ENCODE data around the gene PPAT. TPM values are rescaled to one million over a fixed set of nuclear protein-coding genes. Genes with fewer than 3 reads are reported as not detected.

Gene PPAT
- polyA plus RNA-seq, 3 donors, result 0.83 to 1.5 (median 1.4) TPM

- intact Hi-C loops (cut with micrococcal nuclease), result loop anchor here in 1 of 2 donors (10.0 kb wide), 1 partner anchor 441 kb away; the partner anchor contains the start of gene REST
- H3K27me3 Mint-ChIP-seq (ENCODE audit: low read depth in 3 of 3), result no peaks in the 10 kb centered on the region
- no peak overlapping the region for H3K4me3 Mint-ChIP-seq
Measured at GRCh38 chr4:56463711-56464110, 28.3 kb upstream of the PPAT start.

GRCh38 chr4:56462157-56462556 is 26.7 kb upstream of the PPAT start:
- Histone ChIP-seq H3K27ac (ENCODE audit: low read depth in 1 of 2, low read length in 2 of 2) (no peak overlapping the region), H4K20me1 (ENCODE audit: insufficient read depth, low read length) (no peaks in the 10 kb centered on the region), H3K9me3 (replicated peaks in 1 of 2; ENCODE audit: control insufficient read depth in 1 of 2, insufficient read depth in 1 of 2, low read length in 2 of 2) (no peaks in the 10 kb centered on the region), H3K4me3 (replicated peaks in 1 of 3; ENCODE audit: low read depth in 2 of 3, low read length in 3 of 3) (no peak overlapping the region), H3K9ac (ENCODE audit: insufficient read depth, low read length, poor library complexity, severe bottlenecking) (no peak overlapping the region), H3K27me3 (ENCODE audit: control insufficient read depth in 2 of 2, insufficient read depth in 2 of 2, low read length in 2 of 2) (no peaks in the 10 kb centered on the region), H3K4me1 (ENCODE audit: control insufficient read depth in 1 of 2, insufficient read depth in 2 of 2, low read length in 2 of 2) (peaks cover 16 to 19% of the 10 kb centered on the region in 2 donors), H3K4me2 (replicated peaks; ENCODE audit: extremely low read depth, low read length, poor library complexity, severe bottlenecking) (no peak overlapping the region), H2AFZ (ENCODE audit: insufficient read depth, low read depth, low read length, poor library complexity, severe bottlenecking) (no peak overlapping the region), H3K36me3 (replicated peaks in 1 of 2; ENCODE audit: control insufficient read depth in 1 of 2, insufficient read depth in 2 of 2, low read length in 2 of 2) (peaks cover 19 to 63% of the 10 kb centered on the region in 2 donors), H3K79me2 (ENCODE audit: insufficient read depth, low read length) (peaks cover 39% of the 10 kb centered on the region)
- TF ChIP-seq CTCF (IDR thresholded peaks at IDR 0.05), result no peak
- Mint-ChIP-seq H3K27me3 (ENCODE audit: low read depth in 3 of 3) (no peaks in the 10 kb centered on the region), H3K27ac (peak overlapping the region in 1 of 7 donors; percentile 0), H3K4me3 (no peak overlapping the region), H3K9me3 (no peaks in the 10 kb centered on the region), H3K4me1 (peaks cover 27% of the 10 kb centered on the region), H3K36me3 (peaks cover 26 to 34% of the 10 kb centered on the region in 2 donors)
- DNase-seq, result no peak
- intact Hi-C loops (cut with micrococcal nuclease), result loop anchor here in 1 of 2 donors (10.0 kb wide), 1 partner anchor 443 kb away; the partner anchor contains the start of gene REST

More at GRCh38 chr4:56463711-56464110, 28.3 kb upstream of the PPAT start:
- no peaks in the 10 kb centered on the region for H3K9me3 ChIP-seq (replicated peaks in 1 of 2; ENCODE audit: control insufficient read depth in 1 of 2, insufficient read depth in 1 of 2, low read length in 2 of 2)
- peaks cover 3% of the 10 kb centered on the region for H4K20me1 ChIP-seq (ENCODE audit: insufficient read depth, low read length)
- H3K4me1 ChIP-seq (ENCODE audit: control insufficient read depth in 1 of 2, insufficient read depth in 2 of 2, low read length in 2 of 2), result peaks cover 23 to 29% of the 10 kb centered on the region in 2 donors
- no peak for DNase-seq
- H3K9me3 Mint-ChIP-seq, result no peaks in the 10 kb centered on the region
- H3K27me3 ChIP-seq (ENCODE audit: control insufficient read depth in 2 of 2, insufficient read depth in 2 of 2, low read length in 2 of 2), result no peaks in the 10 kb centered on the region
- H3K9ac ChIP-seq (ENCODE audit: insufficient read depth, low read length, poor library complexity, severe bottlenecking), result no peak overlapping the region
- peaks cover 23 to 34% of the 10 kb centered on the region in 2 donors for H3K36me3 Mint-ChIP-seq
- H2AFZ ChIP-seq (ENCODE audit: insufficient read depth, low read depth, low read length, poor library complexity, severe bottlenecking), result no peak overlapping the region
- no peak overlapping the region for H3K27ac Mint-ChIP-seq
- no peak for TF ChIP-seq CTCF (IDR thresholded peaks at IDR 0.05)
- no peak overlapping the region for H3K4me3 ChIP-seq (replicated peaks in 1 of 3; ENCODE audit: low read depth in 2 of 3, low read length in 3 of 3)
- no peak overlapping the region for H3K27ac ChIP-seq (ENCODE audit: low read depth in 1 of 2, low read length in 2 of 2)
- no peak overlapping the region for H3K4me2 ChIP-seq (replicated peaks; ENCODE audit: extremely low read depth, low read length, poor library complexity, severe bottlenecking)
- H3K4me1 Mint-ChIP-seq, result peaks cover 35% of the 10 kb centered on the region
- peaks cover 16 to 51% of the 10 kb centered on the region in 2 donors for H3K36me3 ChIP-seq (replicated peaks in 1 of 2; ENCODE audit: control insufficient read depth in 1 of 2, insufficient read depth in 2 of 2, low read length in 2 of 2)
- peaks cover 55% of the 10 kb centered on the region for H3K79me2 ChIP-seq (ENCODE audit: insufficient read depth, low read length)
- 97% methylated on average over 4 of the region's 5 CpGs for WGBS (ENCODE audit: insufficient coverage)

All from CD14-positive monocyte (primary cell).